LNCaP clone FGC (cell line): Measurements from ENCODE around the gene CDC42BPA.

Source experiments
- DNase-seq: peaks from one replicate; pipeline ENCODE4 v3.0.0-alpha.2; 2011; ENCODE audit warnings: low read depth
- H3K4me3 ChIP-seq: 2 replicates; pipeline ENCODE4 v1.5.1; 2011; ENCODE audit warnings: mild to moderate bottlenecking, low read depth, low read length, control low read depth
- TF ChIP-seq, protein P1 (sequence below): IDR thresholded peaks from 2 replicates; pipeline ENCODE4 v1.5.1; 2012; ENCODE audit warnings: mild to moderate bottlenecking; ENCODE audit not compliant: control insufficient read depth, insufficient read depth; ENCODE audit errors: extremely low read depth

The CDC42BPA gene

DNA sequence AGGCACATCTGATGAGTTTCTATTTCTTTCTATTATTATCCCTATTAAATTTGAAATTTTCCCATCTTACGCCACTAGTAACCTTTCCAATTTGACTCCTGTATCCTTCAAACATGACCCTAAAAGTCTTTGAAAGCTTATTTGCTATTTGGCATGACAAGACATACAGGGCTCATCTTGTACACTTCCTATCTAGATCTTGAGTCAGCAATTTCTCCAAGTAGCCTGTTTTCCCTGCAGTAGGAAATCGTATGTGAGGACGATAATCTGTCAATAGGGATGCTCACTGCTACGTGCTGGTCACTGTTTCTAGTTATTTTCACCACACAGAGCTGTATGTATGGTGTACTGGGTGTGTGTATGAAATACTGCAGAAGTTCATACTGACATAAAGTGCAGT, 142.7 kb downstream of the CDC42BPA start:
- DNase-seq, result no peak
- no peak overlapping the region for H3K4me3 ChIP-seq
- TF ChIP-seq, protein P1, sequence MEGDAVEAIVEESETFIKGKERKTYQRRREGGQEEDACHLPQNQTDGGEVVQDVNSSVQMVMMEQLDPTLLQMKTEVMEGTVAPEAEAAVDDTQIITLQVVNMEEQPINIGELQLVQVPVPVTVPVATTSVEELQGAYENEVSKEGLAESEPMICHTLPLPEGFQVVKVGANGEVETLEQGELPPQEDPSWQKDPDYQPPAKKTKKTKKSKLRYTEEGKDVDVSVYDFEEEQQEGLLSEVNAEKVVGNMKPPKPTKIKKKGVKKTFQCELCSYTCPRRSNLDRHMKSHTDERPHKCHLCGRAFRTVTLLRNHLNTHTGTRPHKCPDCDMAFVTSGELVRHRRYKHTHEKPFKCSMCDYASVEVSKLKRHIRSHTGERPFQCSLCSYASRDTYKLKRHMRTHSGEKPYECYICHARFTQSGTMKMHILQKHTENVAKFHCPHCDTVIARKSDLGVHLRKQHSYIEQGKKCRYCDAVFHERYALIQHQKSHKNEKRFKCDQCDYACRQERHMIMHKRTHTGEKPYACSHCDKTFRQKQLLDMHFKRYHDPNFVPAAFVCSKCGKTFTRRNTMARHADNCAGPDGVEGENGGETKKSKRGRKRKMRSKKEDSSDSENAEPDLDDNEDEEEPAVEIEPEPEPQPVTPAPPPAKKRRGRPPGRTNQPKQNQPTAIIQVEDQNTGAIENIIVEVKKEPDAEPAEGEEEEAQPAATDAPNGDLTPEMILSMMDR, result no peak

DNA sequence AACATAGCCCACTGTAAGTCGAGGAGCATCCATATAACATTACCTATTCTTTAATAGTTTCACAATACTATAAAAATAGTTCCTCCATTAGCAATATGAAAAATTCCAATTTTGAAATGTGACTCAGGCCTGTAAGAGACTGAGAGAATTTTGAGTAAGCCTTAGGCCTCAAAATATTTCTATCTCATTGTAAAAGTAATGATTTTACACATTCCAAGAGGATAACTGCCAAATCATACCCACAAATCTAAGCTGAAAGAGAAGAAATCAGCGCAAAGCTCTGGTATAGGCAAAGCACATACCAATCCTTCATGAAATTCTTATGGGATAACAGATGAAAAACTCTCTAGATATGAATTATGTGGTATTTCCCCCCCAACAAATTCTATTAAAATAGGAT, 144.1 kb downstream of the CDC42BPA start:
- TF ChIP-seq, protein P1, result no peak

DNA sequence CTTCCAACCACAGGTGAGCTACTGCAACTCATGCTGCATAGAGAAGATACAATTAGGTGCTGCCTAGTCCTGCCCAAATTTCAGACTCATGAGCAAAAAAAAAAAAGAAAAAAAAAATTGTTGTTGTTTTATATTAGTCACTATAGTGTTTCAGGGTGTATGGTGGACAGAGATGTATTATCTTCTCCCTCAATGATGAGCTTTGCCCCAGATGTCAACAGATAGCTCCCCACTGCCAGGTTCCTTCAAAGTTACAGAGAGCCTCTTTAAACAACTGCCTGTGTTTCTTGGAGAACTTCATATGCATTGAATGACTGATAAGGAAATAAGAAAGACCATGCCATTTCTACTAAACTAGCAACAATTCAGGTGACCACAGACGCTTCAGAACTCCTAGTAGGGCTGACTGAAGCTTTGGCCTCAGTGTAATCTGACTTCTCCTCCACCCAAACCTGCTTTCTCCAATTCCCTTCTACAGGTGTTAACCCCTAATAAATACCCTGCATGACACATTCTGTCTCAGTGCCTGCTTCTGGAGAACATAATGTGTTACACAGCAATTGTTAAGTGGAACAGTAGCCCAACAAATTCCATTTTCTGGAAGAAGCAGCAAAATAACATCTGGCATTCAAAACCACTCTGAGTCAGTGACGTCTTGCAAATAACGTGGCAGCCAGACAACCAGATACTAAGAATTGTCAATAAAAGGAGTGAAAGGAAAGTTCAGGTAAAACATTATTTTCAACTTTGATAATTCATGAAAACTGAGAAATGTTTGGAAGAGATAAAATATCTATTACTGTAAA, 147.7 kb downstream of the CDC42BPA start:
- DNase-seq, result no peak
- TF ChIP-seq, protein P1, result no peak

More for the DNA sequence above, 144.1 kb downstream of the CDC42BPA start:
- no peak for DNase-seq
- no peak overlapping the region for H3K4me3 ChIP-seq

DNA sequence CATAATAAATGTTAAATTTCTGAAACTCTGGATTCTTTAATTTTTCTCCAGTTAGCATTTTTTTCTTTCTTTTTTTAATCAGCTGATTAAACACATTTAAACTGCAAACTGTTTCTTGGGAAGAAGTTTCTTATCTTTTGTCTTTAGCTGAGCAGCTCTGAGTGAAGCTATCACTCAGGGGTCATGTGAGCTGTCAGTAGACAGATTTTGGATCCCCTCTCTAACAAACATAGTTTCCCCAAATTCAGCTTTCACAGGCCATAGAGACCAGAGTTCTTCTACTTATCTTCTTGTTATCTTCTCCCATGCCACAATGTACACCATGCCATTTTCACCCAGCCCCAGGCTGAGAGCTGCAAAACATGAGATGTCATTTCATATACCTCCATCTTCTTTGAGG, 148.9 kb downstream of the CDC42BPA start:
- TF ChIP-seq, protein P1, result no peak
- H3K4me3 ChIP-seq, result no peak overlapping the region
- DNase-seq, result no peak

More for the DNA sequence above, 147.7 kb downstream of the CDC42BPA start:
- H3K4me3 ChIP-seq, result no peak overlapping the region

GRCh38 chr1:227167276-227168101, 150.8 kb downstream of the CDC42BPA start:
- H3K4me3 ChIP-seq, result no peak overlapping the region
- DNase-seq, result no peak
- TF ChIP-seq, protein P1, result no peak

DNA sequence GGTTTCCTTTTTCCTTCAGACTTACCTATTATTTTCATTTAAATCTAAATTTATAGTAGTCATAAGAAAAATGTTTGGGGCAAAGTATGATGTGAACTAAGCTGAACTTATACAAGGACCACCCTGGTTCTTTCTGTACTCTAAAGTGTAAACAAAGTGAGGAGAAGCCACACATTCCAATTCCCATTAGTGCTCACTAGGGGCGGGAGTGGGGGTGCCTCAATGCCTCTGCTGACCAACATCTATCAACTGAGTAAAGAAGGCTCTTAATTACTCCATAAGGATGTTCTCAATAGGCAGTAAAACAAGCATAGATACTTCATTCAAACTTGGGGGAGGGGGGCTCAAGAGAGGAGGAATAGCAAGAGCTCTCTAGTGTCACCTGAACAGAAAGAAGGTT, 151.7 kb downstream of the CDC42BPA start:
- no peak overlapping the region for H3K4me3 ChIP-seq
- TF ChIP-seq, protein P1, result no peak
- no peak for DNase-seq
